Activated T-cell treated with anti-CD3 and anti-CD28 coated beads, Interleukin-2, amount 50 U/mL, for 48 hours (primary cell): ENCODE measurements around the gene ZNF221.
"Not testable (repeated sequence)": the region's sequence is repeated elsewhere in the genome, so short reads cannot be mapped to it uniquely, and the experiment has no call there.

Source experiments
- DNase-seq, 2 experiments: peaks; one replicate each; pipeline ENCODE4 v3.0.0-alpha.2; 2020

The ZNF221 gene

DNA sequence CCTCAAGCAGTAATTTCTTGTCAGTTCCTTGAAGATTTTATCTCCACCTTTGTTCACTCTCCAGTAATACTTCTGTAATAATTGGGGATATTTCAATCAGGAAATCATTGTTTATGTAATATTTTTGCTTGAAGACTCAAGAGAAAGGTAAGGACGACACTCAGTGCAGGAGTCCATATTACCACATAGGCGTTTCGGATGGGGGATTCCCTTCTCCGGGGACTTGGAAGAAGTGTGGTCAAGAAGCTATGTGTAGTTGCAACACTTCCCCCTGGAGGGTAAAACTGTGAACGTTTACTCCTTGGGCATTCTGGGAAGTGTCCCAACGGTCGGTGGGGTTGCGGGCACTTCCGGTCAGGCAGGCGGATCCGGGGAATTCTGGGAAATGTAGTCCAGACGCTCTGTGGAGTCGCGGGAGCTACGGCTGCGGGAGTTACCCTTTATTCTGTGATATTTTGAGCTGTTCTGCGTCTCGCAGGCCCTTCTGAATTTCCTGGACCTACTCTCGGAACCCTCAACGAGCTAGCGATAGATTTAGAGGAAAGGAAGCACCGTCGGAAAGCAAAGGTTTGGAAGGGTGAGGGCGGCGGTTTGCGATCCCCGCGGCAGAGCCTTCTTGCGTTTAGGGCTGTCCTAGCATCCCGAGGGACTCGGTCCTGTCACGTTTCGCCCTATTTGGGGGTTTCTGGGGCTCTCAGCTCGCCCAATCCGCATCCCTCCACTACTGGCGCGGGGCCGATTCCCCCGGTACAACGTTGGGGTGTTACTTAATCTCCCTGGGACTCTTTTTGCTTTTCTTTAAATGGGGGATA lies at the start of gene ZNF221:
Gene ZNF221 (plus strand): TSS at position 395 of the 812 bp plus-strand sequence. CDS start 11,499 bp downstream, outside the sequence.
- DNase-seq = peak; percentile 74 to 75

DNA sequence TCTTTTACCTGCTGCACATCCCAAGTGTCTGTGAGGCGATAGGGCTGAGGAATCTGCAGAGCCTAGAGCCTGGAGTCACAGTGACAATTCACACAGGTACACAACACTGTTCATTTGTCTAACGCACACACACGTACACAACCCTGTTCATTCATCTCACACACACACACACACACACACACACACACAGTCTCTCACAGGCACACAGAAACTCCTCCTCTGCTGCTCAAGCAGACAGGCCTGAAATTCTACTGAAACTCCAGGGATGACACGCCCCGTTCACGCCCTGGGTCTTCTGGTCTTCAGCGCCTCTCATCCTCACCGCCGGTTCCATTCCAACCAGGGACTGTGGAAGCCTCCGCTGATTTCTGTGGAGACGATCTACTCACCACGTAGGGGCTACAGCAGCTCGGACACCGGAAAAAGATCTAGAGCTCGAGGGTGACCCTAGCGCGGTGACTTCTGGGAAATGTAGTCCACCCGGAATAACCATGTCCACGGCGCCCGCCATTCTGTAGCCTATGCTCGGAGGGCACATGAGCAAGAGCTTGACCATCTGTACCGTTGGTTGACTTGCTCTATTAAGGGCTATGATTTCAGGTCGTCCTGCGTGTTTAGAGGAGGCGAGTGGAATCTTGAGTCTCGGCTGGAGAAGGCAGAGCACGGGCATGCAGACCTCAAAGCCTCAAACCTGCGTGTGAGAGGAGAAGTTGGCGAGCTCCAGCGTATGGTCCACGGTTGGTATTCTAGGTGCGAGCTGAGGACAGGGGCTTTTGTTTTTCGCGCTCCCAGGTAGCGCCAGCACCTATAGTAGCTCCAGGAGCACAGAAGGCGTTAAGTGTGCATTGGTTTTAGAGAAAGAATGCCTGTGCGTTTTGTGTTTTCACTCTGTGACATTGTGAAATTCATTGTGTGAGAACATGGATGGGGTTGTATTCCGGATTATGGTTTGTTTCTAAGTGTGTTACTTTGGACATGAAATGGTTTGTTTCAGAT lies 49.3 kb upstream of the ZNF221 start:
- peak; percentile 77 to 81 for DNase-seq

DNA sequence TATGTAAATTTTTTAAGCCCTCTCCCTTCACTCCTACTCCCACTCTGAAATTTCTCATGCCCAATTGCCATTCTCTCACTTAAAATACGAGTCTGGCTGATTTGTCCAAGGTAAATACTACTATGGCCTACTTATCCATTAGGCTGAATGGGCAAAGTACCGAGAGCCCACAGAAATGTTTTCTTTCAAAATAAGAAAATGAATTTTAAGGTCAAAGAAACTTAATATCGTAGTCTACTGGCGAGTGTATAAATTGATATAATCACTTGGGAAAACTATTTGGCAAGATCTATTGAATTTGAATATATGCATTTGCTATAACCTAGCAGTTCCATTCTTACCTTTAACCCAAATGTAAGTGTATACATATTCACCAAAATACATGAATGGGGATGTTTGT lies 48.6 kb upstream of the ZNF221 start:
- no peak for DNase-seq

DNA sequence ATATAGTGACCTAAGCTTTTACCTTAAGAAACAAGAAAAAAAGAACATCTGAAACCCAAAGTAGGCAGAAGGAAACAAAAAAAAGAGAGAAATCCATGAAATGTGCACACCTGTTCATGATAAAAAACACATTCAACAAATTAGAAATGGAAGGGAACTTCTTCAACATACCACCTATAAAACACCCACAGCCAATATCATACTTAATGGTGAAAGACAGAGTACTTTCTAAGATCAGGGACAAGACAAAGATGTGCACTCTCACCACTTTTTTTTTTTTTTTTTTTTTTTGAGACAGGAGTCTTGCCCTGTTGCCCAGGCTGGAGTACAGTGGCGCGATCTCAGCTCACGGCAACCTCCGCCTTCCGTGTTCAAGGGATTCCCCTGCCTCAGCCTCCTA lies 45.1 kb upstream of the ZNF221 start:
- no peak for DNase-seq

DNA sequence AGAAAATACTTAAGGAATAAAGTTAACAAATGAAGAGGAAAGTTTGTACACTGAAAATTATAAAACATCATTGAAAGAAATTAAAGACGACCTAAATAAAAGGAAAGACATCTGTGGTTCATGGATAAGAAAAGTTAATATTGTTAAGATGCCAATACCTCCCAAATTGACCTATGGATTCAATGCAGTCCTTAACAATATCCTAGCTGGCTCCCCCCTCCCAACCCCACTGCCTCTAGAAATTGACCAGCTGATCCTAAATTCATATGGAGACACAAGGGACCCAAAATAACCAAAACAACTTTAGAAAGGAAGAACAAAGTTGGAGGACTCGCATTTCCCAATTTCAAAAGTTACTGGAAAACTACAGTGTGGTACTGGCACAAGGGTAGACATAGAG lies 44.3 kb upstream of the ZNF221 start:
- DNase-seq = no peak

DNA sequence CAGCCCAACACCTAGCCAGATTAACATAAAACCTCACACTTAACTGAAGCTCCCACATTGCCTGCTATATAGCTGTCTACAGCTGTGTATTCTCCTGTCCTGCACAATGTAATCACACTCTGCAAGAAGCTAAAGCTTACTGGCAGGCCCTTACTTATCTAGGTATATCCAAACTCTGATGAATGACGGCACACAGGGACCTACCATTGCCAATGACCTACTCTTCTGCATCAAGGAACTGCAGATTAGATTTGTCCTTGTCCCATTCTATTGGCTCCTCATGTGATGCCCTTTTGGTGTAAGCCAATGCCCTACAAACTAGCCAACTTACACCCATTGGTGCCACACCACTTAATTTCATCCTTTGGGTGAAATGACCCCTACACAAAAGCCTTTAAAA lies 42.4 kb upstream of the ZNF221 start:
- DNase-seq = no peak

DNA sequence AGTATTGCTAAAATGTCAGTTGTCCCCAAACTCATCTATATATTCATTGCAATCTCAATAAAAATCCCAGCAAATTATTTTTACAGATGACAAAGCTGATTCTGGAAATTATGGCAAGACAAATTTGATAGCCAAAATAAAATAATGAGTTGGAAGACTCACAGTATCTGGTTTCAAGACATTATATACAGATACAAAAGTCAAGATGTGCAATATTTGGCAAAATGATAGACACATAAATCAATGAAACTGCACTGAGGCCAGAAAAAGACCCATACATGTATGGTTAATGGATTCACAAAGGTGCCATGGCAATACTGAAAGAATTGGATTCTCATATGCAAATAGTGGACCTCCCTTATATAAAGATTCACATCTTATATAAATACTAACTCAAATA lies 40.1 kb upstream of the ZNF221 start:
- DNase-seq = no peak

DNA sequence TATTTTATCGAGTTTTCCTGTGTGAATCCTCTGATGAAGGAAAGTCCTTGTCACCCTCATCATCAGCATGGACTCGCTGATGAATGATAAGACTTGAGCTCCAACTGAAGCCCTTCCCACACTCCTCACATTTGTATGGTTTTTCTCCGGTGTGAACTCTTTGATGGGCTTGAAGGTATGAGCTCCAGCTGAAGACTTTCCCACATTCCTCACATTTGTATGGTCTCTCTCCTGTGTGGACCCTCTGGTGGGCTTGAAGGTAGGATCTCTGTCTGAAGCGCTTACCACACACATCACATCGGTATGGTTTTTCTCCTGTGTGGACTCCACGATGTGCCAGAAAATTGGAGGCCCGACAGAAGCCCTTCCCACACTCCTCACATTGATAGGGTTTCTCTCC lies 37.6 kb upstream of the ZNF221 start:
- DNase-seq = no peak

DNA sequence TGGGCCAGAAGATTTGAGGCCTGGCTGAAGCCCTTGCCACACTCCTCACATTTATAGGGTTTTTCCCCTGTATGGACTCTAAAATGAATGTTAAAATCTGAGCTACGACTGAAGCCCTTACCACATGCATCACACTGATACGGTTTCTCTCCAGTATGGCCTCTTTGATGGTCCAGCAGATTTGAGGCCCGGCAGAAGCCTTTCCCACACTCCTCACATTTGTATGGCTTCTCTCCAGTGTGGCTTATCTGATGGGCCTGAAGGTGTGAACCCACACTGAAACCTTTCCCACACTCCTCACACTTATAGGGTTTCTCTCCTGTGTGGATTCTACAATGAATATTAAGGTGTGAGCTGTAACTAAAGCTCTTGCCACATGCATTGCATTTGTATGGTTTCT lies 37.0 kb upstream of the ZNF221 start:
- DNase-seq = no peak

DNA sequence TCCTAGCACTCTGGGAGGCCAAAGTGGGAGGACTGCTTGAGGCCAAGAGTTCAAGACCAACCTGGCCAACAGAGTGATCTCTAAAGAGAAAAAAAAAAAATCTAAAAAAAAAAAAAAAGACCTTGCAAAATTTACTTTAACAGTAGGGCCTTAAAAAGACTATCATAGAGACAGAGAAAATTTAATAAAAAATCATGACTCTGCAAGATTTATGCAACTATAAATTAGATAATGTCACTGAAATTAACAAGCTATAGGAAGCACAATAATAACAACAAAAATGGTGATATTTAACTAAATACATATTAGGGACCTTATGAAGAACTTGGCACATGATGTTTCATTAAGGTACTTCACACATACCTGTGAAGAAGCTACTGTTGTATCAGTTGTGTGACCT lies 27.2 kb upstream of the ZNF221 start:
- no peak for DNase-seq

DNA sequence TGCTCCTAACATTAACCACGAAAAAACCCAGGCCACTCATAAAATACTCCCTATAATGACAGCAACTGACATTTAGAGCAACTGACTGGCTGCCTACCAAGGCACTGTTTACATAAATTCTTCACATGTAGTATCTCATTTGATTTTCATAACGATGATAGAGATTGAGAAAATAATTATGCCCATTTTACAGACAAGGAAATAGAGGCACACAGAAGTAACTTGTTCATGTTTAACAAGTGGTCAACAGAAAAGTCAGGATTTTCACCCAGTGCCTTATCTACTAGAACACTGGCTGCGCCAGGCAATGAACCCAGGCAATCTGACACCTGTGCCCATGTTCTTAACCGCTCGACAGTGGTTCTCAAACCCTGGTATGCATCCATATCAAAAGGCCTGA lies 22.2 kb upstream of the ZNF221 start:
- no peak for DNase-seq

DNA sequence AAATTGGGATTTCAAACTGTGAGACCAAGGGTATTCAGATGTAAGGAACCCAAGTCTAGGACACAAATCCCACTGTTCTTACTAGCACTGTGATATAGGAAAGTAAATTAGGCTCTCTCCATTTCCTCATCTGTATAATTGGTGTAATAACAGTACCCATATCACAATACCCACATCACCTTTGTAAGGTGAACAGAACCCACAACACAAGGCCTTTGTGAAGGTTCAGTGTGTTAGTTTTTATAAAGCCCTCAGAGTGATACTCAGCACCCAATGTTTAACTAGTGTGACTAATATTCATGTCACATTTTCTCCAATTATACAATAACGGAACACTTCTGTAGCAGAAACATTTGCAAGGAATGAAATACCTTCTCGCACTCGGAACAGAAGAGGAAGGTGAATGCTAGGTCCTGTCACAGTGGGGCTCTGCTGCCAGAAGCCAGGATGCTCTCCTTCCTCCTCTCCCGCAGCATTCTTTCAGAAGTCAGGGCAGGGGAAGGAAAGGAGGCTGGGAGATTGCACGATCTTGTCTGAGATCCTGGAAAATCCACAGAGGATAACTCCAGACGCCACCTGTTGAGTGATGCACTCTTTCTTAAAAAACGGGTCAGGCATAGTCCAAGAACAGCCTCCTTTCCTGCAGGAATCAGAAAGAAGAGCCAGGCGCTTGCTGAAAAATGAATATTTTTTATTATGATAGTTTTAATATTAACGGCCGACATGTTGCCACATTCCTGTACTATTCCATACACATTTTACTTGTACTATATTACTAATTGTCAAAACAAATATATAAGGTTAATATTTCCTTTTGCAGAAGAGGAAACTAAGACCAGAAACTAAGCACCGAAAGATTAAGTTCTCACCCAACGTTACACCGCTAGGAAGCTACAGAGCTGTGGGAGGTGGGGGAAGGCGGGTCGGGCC lies 16.7 kb upstream of the ZNF221 start:
- no peak for DNase-seq

DNA sequence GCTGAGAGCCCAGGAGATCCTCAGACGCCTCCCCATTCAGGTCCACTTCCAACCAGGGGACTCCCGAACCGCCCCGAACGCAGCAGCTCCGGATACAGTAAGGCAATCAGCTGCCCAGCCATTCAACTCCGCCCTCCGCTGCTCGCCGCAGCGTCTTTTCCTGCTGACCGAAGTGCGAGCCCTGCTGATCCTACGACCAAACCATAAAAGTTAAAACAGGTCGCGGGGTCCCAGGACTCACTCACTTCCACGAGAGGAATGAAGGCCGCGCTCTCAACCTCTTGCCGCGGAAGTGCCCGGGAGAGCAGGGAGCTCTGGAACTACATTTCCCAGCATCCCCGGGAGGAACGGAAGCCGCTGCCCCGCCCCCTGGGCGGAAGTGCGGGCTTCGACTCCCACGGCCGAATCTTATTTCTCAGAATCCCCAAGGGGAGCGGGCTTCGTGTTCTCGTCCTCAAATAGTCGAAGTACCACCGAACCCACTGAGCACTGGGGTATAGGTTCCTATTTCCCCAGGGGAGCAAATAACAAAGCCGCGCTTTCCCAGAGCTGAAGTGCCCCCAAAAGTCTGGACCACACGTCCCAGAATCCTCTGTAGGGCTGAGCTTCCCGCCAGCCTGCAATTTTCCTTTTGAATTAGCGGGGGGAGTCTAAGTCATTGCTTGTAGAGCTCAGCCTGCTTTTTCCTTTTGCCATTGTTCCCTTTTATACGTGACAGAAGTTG lies 15.9 kb upstream of the ZNF221 start, which contains the start of gene ZNF45:
Gene ZNF45 (minus strand): TSS at position 298 of the 724 bp plus-strand sequence. CDS start 13,097 bp downstream, outside the sequence.
- peak; percentile 91 to 92 for DNase-seq

DNA sequence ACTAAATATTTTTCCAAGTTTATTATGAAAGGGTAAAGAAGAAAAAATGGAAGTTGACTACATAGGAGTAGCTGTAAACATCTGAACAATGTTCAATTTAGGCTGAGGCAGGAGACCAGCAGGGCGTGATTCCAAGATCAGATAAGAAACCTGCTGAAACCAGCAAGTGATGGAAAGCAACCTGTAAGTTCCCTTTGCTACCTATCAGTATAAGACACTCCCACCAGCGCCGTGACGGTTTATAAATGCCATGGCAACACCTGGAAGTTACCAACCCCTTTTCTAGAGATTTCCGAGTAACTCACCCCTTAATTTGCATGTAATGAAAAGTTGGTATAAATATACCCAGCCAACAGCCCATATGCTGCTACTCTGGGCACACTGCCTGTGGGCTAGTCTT lies 14.8 kb upstream of the ZNF221 start:
- no peak for DNase-seq

DNA sequence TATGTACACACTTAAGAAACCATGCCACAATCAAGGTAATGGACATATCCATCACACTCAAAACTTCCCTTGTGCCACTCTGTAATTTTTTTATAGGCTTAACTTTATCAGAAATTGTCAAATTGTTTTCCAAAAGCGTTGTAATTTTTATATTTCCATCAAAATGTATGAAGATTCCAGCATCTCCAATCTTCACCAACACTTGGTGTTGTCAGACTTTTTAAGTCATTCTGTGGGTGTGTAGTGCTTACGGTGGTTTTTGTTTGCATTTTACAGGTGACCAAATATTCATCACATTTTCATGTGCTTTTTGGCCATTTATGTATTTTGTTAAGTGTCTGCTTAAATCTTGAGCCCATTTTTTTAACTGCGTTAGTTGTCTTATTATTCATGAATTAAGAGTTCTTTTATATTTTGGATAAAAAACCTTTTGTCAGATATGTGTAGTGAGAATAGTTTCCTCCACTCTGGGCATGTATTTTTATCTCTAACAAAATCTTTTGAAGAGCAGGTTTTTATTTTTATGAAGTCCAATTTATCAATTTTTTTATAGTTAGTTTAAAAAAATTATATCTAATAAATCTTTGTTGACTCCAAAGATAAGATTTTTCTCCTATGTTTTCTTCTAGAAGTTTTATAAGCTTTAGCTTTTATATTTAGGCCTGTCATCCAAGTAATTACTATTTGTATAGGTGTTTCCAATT lies 11.3 kb upstream of the ZNF221 start:
- DNase-seq = no peak

DNA sequence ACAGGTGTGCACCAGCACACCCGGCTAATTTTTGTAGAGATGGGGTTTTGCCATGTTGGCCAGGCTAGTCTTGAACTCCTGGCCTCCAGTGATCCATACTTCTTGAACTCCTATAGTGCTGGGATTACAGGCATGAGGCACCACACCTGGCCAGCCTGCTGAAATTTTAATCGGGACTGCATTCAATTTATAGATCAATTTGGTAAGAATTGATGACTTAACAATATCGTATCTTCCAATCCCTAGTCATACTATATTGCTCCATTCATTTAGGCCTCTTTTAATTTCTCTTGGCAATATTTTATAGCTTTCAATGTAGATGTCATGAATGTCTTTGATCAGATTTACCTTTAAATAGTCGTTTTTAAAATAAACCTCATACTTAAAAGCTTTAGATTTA lies 10.3 kb upstream of the ZNF221 start:
- DNase-seq = no peak

DNA sequence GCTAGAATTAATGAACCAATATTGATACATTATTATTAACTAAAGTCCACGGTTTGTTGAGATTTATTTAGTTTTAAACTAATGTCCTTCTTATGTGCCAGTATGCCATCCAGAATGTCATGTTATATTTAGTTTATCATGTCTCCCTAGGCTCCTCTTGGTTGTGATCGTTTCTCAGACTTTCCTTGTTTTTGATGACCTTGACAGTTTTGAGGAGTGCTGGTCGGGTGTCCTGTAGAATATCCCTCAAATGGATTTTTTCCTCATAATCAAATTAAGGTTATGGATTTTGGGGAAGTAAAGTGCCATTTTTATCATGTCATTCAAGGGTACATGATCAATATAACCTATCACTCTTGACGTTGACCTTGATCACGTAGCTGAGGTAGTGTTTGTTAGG lies 9.8 kb upstream of the ZNF221 start:
- no peak for DNase-seq

DNA sequence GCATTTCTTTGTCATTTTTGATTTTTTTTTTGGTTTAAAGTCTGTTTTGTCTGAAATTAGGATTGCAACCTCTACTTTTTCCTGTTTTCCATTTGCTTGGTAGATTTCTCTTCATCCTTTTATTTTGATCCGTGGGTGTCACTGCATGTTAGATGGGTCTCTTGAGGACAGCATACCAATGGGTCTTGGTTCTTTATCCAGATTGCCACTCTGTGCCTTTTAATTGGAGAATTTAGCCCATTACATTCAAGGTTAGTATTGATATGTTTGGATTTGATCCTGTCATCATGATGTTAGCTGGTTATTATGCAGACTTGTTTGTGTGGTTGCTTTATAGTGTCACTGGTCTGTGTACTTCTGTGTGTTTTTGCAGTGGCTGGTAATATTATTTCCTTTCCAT lies 3.6 kb upstream of the ZNF221 start:
- DNase-seq = not testable (repeated sequence)

DNA sequence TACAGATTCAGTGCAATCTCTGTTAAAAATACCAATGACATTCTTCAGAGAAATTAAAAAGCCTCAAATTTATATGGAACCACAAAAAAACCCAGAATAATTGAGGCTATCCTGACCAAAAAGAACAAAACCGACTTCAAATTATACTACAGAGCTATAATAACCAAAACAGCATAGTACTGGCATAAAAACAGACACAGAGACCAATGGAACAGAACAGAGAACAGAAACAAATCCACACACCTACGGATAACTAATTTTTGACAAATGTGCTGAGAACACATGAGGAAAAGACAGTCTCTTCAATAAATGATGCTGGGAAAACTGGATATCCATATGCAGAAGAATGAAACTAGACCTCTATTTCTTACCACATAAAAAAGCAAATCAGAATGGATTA lies 1.2 kb upstream of the ZNF221 start:
- not testable (repeated sequence) for DNase-seq

DNA sequence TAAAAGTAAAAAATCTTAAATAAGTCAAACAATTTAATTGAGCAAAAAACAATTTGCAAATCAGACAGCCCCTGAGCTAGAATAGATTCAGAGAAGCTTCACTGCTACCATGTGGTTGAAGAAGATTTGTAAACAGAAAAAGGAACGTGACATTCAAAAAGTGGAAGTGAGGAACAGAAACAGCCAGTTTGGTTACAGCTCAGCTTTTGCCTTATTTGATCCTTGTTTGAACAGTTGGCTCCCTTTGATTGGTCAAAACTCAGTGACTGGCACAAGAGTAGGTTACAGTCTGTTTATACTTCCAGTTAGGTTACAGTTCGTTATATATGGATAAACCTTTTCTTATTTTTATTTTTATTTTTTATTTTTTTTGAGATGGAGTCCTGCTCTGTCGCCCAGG lies 5.8 kb downstream of the ZNF221 start:
- DNase-seq = no peak

DNA sequence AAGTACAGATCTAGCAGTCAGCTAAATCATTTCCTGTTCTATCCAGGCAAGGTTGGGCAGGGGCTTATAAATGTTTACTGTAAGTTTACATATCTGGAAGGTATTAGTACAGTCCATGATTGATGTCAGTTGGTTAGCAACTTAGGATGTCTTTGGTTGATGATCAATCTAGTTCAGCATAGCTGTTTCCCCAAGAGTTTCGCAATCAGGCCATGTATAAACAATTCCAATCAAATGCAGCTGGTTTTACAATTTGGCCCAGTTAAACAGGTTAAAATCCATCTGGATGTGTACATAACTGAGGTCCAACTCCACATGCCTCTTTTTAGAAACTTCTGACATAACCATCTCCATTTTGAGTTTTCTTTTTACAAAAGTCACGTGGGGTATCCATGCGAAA lies 6.9 kb downstream of the ZNF221 start:
- no peak for DNase-seq
